GM19043 (cell line): ENCODE results near the gene ADNP2.

Experiments
- ATAC-seq: cut with Tn5 transposase; IDR thresholded peaks from one replicate; pipeline ENCODE4 v1.9.1; 2021; ENCODE audit warnings: low read depth; ENCODE audit not compliant: unreplicated experiment

Gene ADNP2

DNA sequence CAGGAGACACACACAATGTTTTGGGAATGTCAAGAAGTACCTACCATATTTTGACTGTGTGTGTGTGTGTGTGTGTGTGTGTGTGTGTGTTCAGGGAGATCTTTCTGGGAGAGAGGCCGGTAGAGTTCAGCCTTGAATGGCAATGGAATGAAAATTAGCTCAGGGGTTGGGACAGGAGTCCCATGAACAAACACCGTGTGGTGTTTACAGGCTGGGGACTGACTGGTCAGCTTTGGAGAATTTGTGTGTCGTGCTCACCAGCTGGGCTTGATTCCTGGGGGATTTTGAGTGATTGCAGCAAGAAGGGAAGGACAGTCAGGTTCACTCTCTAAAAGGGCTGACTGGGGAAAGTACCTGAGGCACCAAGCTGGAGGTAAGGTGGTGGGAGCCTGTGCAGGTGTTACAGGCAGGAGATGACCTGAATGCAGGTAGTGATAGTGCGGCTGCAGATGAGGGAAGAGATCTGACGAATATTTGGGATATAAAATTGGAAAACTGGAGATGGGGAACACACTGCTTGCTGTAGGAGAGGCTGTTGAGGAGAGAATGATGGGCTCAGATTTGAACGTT lies 2.5 kb upstream of the ADNP2 start:
- no peak for ATAC-seq

DNA sequence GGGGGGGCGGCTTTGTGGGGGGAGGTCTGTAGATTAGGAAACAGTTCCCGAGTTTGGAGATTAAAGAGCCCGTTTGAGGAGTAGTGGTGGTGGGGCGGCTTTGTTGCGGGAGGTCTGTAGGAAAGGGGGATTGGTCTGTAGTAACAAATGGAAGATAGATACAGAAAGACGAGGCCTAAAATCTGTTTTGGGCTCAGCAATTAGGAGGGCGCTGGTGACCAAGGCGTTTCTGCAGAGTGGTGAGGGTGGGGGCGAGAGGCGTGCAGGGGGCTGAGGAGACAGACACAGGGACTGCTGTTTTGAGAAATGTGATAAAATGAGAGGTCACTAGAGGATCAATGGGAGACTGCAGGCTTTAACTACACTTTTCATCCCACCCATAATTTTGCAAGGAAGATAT lies 1.6 kb upstream of the ADNP2 start:
- ATAC-seq = no peak

DNA sequence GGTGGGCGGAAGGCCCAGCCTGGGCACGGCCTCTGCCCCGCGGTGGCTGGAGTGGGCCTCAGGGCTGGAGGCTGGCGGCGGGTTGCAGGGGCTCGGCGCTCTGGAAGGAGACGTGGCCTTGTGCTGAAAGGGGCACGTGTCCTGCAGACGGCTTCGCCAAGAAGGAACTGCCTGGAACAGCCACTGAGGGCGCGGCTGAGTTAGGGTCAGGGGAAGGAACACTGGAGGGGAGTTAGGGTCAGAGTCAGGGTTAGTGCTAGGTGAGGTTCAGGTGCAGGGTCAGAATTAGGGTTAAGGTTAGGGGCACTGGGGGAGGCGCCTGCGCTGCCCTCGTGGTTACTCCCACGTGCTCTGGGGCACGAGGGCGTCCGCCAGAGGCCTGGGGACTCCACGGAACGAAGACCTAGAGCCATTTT lies 933 bp upstream of the ADNP2 start:
- ATAC-seq = no peak

DNA sequence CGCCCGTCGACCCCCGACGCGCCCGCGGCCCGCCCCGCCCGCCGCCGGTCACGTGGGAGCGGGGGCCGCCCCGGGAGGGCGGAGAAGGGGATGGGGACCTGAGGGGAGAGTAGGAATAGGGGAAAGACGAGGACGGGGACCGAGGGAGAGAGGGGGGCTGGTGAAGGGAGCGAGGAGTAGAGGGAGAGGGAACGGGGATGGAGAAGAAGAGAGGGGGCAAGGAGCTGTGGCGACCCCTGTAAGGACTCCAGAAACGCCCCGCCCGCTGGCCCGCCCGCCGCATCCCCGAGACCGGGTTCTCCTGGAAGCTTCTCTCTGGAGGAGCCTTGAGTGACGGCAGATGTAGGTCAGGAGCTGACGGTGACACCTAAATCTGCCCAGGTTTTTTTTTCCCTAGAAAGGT lies 615 bp downstream of the ADNP2 start:
- peak; percentile 13 for ATAC-seq

DNA sequence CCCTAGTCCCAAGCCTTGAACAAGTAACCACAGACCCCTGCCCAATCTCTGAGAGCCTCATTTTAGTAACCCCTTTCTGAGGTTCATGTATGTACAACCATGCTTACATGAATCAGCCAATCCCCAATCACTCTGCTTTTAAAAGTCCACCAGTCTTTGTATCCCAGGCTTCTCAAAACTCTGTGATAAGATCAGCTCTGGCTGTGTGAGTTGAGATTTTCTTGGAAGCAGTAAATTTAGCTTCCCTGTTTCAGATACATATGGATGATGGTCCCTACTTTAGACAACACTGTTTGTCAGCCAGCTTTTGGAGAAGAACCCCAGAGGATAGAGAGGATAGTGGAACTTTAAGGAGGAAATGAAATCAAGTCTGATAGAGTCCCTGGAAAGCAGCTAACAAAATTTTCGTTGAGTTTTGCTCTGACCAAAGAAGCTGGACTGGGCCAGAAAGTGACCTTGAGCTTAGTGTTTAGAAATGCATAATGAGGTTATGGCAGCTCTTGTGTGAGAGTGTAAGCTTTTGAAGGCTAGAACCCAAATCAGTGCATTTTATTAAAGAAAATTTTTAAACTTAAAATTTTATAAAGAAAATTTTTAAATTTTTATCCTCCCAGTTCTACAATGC lies 3.7 kb downstream of the ADNP2 start:
- ATAC-seq = no peak

DNA sequence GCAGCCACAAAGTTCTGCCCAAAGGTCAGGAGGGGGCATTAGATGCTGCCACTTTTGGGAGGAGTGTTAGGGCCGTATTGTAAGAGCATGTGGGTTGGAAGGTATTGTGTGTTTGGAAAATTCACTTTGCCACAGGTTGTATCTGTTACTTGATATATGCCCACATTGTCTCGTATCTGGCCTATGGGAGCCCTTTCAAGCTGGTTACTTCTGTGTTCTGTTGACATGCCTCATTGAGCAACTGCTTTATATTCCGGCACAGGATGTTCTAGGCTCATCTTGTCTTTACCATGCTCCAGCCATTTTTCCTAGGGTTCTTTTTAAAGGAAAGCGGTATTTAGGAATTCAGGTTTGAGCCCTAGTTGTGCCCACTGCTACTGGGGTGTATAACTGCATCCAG lies 6.0 kb downstream of the ADNP2 start:
- no peak for ATAC-seq

DNA sequence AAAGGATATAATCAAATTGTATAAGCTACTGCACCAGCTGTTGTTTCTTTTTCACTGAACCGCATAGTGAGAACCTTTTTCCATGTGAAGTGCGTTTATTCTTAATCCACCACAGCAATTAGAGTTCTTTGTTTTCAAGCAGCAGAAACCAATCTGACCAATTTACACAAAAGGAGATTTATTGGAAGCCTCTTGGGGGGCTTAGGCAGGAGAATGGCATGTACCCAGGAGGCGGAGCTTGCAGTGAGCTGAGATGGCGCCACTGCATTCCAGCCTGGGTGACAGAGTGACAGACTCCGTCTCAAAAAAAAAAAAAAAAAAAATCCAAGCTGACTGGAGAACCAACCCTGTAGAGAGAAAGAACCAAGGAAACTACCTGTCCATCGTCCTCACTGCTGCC lies 10.0 kb downstream of the ADNP2 start:
- no peak for ATAC-seq

DNA sequence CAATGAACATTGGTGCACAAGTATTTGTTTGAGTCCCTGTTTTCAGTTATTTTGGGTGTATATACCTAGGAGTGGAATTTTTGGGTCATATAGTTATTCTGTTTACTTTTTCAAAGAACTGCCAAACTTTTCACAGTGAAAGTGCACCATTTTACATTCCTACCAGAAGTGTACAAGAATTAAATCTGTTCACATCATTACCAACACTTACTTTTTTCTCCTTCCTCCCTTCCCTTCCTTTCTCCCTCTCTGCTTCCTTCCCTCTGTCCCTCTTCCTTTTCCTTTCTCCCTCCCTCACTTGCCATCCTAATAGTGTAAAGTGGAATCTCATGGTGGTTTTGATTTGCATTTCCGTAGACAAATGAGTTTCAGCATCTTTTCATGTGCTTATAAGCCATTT lies 11.9 kb downstream of the ADNP2 start:
- no peak for ATAC-seq

DNA sequence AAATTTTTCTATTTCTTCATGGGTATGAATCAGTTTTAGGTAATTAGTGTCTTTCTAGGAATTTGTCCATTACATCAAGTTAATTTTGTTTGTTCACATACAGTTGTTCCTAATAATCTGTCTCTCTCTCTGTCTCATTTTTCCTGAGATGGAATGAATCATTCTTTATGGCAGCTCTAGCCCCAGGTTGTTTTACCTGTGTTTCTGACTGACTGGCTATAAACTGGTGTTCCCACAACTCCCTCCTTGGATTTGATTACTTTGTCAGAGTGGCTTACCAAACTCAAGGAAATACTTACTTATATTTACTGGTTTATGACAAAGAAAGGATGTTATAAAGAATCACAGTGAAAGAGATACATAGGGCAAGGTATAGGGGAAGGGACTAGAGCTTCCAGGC lies 15.1 kb downstream of the ADNP2 start:
- ATAC-seq = no peak

DNA sequence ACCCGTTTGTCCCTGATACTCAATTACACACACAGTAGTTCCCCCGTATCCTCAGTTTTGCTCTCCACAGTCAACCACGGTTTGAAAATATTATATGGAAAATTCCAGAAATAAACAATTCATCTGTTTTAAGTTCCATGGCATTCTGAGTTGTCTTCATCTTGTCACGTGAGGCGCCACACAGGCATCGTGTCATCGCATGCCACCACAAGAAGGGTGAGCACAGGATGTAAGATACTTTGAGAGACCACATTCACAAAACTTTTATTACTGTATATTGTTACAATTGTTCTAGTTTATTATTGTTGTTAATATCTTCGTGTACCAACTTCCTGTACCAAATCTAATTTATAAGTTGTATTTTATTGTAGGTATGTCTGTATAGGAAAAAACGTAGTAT lies 17.7 kb downstream of the ADNP2 start:
- ATAC-seq = no peak

DNA sequence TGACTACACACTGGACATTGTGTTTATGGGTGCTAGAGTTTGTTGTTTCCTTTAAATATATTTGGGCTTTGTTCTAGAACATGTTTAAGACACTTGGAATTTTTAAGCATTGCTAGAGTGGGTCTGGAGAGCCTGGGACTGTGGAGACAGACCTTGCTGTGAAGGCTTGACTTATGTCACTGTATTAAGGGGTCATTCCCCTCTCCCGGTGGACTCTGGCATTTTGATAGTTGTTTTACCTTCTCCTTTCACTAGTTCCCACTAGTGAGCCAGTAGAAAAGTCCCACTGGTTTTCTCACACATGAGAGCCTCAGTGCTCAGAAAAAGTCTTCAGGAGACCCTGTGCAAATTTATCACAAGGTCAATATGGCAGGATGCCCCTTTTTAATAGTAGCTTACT lies 18.6 kb downstream of the ADNP2 start:
- no peak for ATAC-seq

DNA sequence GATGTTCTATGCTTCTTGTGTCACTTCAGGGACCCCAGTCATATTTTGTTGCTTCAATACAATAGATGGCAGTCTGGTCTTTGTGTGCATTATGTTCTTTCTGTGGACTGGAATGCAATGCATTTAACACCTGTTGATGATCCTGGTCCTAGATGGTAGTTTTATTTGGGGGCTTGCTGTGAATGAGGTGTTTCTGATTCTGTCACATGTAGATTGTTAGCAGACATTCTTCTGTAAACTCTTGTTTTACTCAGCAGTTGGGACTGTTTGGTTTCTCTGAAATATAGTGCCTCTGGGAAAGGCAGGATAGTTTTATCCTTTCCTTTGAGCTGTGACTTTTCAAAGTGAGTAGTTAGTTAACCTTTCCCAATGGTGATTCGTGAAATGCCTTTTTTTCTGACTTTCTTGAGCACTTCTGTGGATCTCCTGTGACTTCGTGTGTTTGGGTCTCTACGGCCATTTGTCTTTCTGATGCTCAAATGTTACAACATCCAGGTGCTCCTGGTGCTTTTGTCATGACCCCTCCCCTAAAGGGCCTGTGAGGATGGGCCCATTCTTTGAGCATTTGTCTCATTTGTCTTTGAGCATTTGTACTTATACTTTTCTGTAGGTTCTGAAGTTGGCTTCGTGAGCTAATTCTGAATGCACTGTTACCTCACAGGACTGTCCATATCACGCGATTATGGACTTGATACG lies 20.8 kb downstream of the ADNP2 start:
- ATAC-seq = no peak

DNA sequence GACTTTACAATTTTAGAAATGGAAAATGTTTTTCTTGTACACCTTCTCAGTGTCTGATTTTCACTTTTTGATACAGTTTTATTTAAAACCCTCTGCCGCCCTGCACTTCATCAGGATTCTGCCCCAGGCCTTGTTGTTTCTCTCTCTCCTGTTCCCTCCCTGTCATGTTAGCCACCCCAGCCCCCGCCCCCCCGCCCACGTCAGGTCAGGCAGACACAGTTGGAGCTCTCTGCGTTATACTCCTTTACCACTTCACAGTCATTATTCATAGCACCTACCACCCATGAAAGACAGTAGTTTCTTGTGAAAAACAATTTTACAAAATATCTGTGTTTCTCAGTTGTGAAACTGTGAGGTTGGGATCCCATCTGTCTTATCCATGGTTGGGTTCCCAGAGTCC lies 21.5 kb downstream of the ADNP2 start:
- no peak for ATAC-seq

DNA sequence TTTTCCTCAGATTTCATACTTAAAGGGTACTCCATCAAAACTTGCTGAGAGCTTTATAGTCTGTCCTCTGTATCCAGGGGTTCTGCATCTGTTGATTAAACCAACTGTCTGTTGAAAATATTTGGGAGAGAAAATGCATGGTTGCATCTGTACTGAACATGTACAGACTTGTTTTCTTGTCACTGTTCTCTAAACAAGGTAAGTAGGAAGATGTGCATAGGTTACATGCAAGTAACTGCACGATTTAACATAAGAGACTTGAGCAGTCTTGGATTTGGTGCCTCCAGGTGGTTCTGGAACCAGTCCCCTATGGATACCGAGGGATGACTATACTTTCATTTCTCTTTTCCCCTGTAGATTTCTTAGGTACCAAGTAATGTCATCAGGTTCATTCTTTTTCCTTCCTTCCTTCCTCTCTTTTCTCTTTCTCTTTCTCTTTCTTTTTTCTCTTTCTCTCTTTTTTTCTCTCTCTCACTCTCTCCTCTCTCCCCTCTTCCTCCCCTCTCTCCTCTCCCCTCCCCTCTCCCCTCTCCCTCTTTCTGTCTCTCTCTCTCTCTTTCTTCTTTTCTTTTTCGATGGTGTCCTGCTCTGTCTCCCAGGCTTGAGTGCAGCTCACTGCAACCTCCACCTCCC lies 23.2 kb downstream of the ADNP2 start:
- no peak for ATAC-seq

DNA sequence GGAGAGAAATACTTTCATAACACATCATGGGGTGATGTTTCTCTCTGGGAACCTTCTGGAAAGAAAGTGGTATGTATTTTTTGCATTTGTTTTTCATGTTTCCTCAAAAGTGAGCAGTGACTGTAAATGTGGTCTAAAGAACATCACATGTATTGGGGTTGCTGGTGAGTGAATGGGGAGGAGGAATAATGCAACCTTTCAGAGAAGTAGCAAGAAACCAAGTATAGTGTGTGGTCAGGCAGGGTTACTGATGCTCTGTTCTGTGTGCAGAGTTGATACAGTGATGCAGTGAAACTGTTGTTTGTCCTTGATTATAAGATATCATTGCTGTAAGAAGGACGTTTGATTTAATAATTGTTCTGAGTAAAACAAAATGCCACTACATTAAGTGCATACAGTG lies 24.1 kb downstream of the ADNP2 start:
- no peak for ATAC-seq

DNA sequence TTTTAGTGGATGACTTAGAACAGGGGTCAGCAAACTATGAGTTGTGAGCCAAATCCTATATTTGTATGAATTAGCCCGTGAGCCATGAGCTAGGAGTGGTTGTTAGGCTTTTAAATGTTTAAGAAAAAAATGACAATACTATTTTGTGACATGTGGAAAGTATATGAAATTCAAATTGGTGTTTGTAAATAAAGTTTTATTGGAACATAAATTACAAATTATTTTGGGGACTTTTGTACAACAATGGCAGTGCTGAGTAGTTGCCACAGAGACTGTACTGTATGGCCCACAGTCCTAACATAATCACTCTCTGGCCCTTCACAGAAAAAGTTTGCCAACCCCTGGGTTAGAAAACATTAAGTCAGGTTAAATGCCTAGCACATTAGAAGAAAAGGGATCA lies 26.1 kb downstream of the ADNP2 start:
- ATAC-seq = no peak

DNA sequence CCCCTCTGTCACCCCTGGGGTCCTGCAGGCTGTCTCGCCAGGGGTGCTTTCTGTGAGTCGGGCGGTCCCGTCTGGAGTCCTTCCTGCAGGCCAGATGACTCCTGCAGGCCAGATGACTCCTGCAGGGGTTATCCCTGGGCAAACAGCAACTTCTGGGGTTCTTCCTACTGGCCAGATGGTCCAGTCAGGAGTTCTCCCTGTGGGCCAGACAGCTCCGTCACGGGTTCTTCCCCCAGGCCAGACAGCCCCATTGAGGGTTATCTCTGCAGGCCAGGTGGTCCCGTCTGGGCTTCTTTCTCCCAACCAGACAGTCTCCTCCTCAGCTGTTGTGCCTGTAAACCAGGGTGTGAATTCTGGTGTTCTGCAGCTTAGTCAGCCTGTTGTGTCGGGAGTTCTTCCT lies 27.6 kb downstream of the ADNP2 start:
- no peak for ATAC-seq

DNA sequence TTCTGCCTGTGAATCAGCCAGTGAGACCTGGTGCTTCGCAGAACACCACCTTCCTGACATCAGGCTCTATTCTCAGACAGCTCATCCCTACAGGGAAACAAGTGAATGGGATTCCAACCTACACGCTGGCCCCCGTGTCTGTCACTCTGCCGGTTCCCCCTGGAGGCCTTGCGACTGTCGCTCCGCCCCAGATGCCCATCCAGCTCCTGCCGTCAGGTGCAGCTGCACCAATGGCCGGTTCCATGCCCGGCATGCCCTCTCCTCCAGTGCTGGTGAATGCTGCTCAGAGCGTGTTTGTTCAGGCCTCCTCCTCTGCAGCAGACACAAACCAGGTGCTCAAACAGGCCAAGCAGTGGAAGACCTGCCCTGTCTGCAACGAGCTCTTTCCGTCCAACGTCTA lies 28.1 kb downstream of the ADNP2 start:
- no peak for ATAC-seq

DNA sequence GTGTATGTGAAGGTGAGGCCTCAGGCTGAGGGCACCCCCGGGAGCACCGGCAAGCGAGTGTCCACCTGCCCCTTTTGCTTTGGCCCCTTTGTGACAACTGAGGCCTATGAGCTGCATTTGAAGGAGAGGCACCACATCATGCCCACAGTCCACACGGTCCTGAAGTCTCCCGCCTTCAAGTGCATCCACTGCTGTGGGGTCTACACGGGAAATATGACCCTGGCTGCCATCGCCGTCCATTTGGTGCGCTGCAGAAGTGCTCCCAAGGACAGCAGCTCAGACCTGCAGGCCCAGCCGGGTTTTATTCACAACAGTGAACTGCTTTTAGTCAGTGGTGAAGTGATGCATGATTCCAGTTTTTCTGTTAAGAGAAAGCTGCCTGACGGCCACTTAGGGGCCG lies 28.9 kb downstream of the ADNP2 start:
- no peak for ATAC-seq

DNA sequence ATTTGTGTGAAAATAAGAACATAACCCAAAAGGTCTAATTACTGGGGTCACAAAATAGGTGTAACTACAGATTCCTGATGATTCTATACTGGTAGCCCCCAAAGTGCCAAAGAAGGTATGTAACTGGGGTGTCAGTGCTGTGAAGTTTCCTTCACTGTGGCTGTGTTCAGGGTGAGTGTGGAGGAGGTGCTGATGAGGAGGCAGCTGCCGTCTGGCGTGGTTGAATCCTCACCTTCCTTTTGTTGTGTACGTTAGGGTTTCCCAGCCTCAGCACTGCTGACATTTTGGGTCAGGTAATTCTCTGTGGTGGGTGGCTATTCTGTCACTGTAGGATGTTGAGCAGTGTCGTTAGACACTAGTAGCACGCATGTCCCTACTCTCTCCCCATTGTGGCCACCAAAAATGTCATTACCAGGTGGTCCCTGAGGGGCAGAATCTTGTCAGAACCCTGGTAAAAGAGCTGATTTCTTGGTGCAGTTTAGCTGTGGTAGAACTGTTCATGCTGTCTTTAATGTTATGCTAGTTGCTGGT lies 31.5 kb downstream of the ADNP2 start:
- ATAC-seq = no peak

DNA sequence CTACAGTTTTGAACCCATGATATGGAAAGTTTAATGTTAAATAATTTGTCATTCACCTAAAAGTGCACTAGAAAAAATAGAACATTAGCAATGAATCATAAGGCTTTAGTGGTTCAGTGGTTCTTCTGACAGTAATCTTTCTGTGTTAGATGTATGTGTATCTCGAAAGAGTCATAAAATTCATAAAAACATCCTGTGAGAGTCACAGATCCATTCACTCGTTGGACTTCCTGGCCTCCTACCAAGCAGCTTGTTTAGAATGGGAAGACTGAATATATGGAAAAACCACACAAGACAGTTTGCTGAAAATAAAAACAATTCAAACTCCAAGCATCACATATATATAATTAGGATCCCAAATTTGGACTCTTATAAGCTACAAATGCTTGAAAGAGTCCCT lies 34.8 kb downstream of the ADNP2 start:
- no peak for ATAC-seq
